OCI-LY3 (cell line): ENCODE measurements around the gene CGB1.

Experiments used
- H2AFZ ChIP-seq: fragments of 200-600, 300-600 bp; shearing (Covaris generic); 2 replicates; pipeline ENCODE4 v1.6.0; 2014; ENCODE audit warnings: antibody characterized with exemption, low read depth, low read length
- H3K27ac ChIP-seq: fragments of 200-600, 300-600 bp; sonication (generic); 2 replicates; pipeline ENCODE4 v1.5.1; 2014; ENCODE audit warnings: mild to moderate bottlenecking, low read length, moderate library complexity, mixed read lengths
- H3K27me3 ChIP-seq: fragments of 200-600, 300-600 bp; sonication (generic); 2 replicates; pipeline ENCODE4 v1.6.1; 2014; ENCODE audit warnings: low read depth, low read length, mixed read lengths
- H3K36me3 ChIP-seq: fragments of 200-600, 300-600 bp; sonication (generic); replicated peaks from 2 replicates; pipeline ENCODE3; 2014; ENCODE audit warnings: low read depth, low read length, mixed read lengths
- H3K4me1 ChIP-seq: fragments of 300-600, 200-600 bp; sonication (generic); 2 replicates; pipeline ENCODE4 v1.6.1; 2014; ENCODE audit warnings: low read length, mixed read lengths
- H3K4me2 ChIP-seq: fragments of 200-600, 300-600 bp; sonication (generic); 2 replicates; pipeline ENCODE4 v1.6.1; 2014; ENCODE audit warnings: low read length, mixed read lengths
- H3K4me3 ChIP-seq: fragments of 300-600, 200-600 bp; sonication (generic); 2 replicates; pipeline ENCODE4 v1.5.1; 2014; ENCODE audit warnings: antibody characterized with exemption, mild to moderate bottlenecking, low read length, moderate library complexity
- H3K79me2 ChIP-seq: fragments of 300-600, 200-600 bp; shearing (Covaris generic); 2 replicates; pipeline ENCODE4 v1.6.1; 2014; ENCODE audit warnings: mild to moderate bottlenecking, low read length, mixed read lengths
- H3K9ac ChIP-seq: fragments of 300-600, 200-600 bp; shearing (Covaris generic); 2 replicates; pipeline ENCODE4 v1.6.0; 2014; ENCODE audit warnings: mild to moderate bottlenecking, low read length, moderate library complexity
- H3K9me3 ChIP-seq: fragments of 200-600, 300-600 bp; shearing (Covaris generic); 2 replicates; pipeline ENCODE4 v1.6.1; 2014; ENCODE audit warnings: low read length, mixed read lengths; ENCODE audit not compliant: insufficient read depth
- H4K20me1 ChIP-seq: fragments of 200-600, 300-600 bp; sonication (generic); 2 replicates; pipeline ENCODE4 v1.6.1; 2016; ENCODE audit warnings: low read length, mixed read lengths; ENCODE audit not compliant: insufficient read depth
- EZH2phosphoT487 ChIP-seq: fragments of 200-600 bp; shearing (Covaris generic); IDR thresholded peaks from 2 replicates; pipeline ENCODE4 v1.6.1; 2018; ENCODE audit warnings: antibody characterized with exemption, mixed run types, low read depth
- TF ChIP-seq, protein P1 (sequence below): fragments of 200-600, 300-600 bp; sonication (generic); IDR thresholded peaks from 2 replicates; pipeline ENCODE4 v1.5.1; 2014; ENCODE audit warnings: antibody characterized with exemption, low read length, low read depth

Gene CGB1

GRCh38 chr19:48994035-48994386, 42.7 kb downstream of the CGB1 start:
- peaks cover 11% of the 10 kb centered on the region for H4K20me1 ChIP-seq
- H3K4me3 ChIP-seq, result peak overlapping the region; percentile 85
- no peak overlapping the region for H2AFZ ChIP-seq
- peaks cover 7% of the 10 kb centered on the region for H3K36me3 ChIP-seq
- H3K4me2 ChIP-seq, result peak overlapping the region; percentile 80
- H3K4me1 ChIP-seq, result peaks cover 16% of the 10 kb centered on the region
- TF ChIP-seq, protein P1, sequence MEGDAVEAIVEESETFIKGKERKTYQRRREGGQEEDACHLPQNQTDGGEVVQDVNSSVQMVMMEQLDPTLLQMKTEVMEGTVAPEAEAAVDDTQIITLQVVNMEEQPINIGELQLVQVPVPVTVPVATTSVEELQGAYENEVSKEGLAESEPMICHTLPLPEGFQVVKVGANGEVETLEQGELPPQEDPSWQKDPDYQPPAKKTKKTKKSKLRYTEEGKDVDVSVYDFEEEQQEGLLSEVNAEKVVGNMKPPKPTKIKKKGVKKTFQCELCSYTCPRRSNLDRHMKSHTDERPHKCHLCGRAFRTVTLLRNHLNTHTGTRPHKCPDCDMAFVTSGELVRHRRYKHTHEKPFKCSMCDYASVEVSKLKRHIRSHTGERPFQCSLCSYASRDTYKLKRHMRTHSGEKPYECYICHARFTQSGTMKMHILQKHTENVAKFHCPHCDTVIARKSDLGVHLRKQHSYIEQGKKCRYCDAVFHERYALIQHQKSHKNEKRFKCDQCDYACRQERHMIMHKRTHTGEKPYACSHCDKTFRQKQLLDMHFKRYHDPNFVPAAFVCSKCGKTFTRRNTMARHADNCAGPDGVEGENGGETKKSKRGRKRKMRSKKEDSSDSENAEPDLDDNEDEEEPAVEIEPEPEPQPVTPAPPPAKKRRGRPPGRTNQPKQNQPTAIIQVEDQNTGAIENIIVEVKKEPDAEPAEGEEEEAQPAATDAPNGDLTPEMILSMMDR, result no peak
- TF ChIP-seq EZH2phosphoT487, result no peak
- H3K27ac ChIP-seq, result peak overlapping the region; percentile 79
- no peaks in the 10 kb centered on the region for H3K9me3 ChIP-seq
- H3K27me3 ChIP-seq, result no peaks in the 10 kb centered on the region
- H3K9ac ChIP-seq, result peak overlapping the region; percentile 83
- H3K79me2 ChIP-seq, result peaks cover 66% of the 10 kb centered on the region

DNA sequence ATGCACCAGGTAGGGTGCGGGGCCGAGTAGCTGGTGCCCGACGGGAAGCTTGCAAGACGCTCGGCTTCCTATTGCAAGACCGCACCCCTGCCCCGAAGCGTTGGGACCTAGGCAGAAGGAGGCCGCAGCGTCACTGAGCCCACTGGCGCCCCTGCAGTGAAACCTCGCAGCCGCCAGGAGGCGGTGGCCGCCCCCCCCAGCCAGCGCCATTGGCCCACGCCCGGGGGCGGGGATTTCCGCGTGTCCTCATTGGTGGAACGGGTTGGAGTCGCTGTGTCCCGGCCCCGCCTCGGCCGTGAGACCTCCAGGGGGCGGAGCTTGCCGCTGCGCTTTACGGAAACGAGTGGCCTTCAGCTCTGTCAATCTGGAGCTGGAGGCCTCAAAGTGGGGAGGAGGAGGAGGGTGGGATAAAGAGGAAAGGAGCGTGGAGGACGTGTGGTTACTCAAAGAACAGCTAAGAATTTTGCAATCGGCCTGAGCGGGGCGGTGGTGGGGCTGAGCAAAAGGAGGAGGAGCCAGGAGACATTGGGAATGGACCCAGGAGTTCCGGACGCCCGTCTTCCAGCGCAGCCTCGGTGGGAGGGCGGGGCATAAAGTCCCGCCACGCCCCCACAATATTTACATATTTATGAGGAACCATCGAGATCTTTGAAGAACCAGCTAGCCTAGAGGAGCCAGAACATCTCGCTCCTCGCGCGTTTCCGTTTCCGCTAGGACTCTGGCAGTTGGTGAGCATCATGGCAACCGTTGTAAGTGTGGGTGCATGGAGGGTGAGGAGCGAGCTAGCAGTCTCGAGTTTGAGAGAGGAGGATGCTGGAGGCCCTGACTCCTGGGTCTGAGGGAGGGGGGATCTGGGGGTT, 43.3 kb downstream of the CGB1 start, which contains the start of the genes GYS1 and RUVBL2:
GYS1 (minus strand) TSS at position 135 of the 860 bp plus-strand sequence. CDS start 197 bp downstream, outside the sequence.
RUVBL2 (plus strand) TSS at position 713 of the 860 bp plus-strand sequence; CDS start at position 738, 25 bp downstream.
- Histone ChIP-seq H3K4me2 (peak within 1 kb of the TSS; percentile 93), H3K27ac (peak within 1 kb of the TSS; percentile 79), H3K9ac (peak within 1 kb of the TSS; percentile 84), H3K9me3 (no peaks in the 10 kb centered on the region), H3K27me3 (no peaks in the 10 kb centered on the region), H4K20me1 (peaks cover 11% of the 10 kb centered on the region), H2AFZ (0 out of 2 replicates have a peak within 1 kb of the TSS, but pooled peaks have one; percentile 29), H3K4me1 (peaks cover 16% of the 10 kb centered on the region), H3K36me3 (peaks cover 7% of the 10 kb centered on the region), H3K4me3 (peak within 1 kb of the TSS; percentile 85), H3K79me2 (peaks cover 66% of the 10 kb centered on the region)
- TF ChIP-seq, protein P1, result peak; percentile 74
- TF ChIP-seq EZH2phosphoT487, result no peak

DNA sequence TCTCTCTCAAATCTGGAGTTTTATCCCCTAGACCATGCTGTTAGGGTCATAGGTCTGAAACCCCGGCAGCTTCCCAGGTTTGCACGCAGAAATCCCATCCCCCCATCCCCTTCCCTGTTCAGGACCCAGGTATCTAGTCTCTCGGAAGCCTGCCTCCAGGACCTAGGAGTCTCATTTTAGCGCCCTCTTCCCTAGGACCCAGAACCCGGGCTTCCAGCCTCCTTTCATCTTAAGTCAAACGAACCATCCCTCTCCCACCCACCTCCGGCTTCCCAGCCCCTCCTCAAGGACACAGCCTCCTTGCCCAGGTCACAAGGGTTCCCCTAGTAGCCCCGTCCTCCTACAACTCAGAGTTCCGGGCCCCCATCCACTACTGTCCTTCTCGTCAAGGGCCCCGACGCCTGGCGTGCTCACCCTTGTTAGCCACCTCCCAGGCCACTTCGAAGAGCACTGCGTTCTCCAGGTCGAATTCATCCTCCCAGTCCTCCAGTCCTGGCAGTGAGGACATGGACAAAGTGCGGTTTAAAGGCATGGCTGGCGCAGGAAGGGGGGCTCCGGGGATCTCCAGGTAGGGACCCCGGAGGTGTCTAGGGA, 44.0 kb downstream of the CGB1 start:
- peaks cover 60% of the 10 kb centered on the region for H3K79me2 ChIP-seq
- H4K20me1 ChIP-seq, result peaks cover 7% of the 10 kb centered on the region; the same call in 1 of the 2 replicates
- H2AFZ ChIP-seq, result 0 out of 2 replicates have a peak overlapping the region, but pooled peaks have one; percentile 4
- TF ChIP-seq, protein P1, result no peak
- TF ChIP-seq EZH2phosphoT487, result no peak
- H3K9me3 ChIP-seq, result no peaks in the 10 kb centered on the region
- peak overlapping the region; percentile 43 for H3K27ac ChIP-seq
- H3K9ac ChIP-seq, result peak overlapping the region; percentile 84
- H3K4me3 ChIP-seq, result peak overlapping the region; percentile 85
- peak overlapping the region; percentile 93 for H3K4me2 ChIP-seq
- H3K4me1 ChIP-seq, result peaks cover 16% of the 10 kb centered on the region
- no peaks in the 10 kb centered on the region for H3K27me3 ChIP-seq
- H3K36me3 ChIP-seq, result peaks cover 12% of the 10 kb centered on the region
